HL-60 (cell line): ENCODE results near the gene AHR.

Experiments used
- GABPA ChIP-seq: IDR thresholded peaks from 2 replicates; pipeline ENCODE4 v1.6.1; 2012; ENCODE audit warnings: low read depth
- TF ChIP-seq, protein P1 (sequence below): IDR thresholded peaks from one replicate; pipeline ENCODE4 v1.5.1; 2011; ENCODE audit warnings: low read length, control low read depth, inconsistent platforms; ENCODE audit not compliant: insufficient read depth

DNA sequence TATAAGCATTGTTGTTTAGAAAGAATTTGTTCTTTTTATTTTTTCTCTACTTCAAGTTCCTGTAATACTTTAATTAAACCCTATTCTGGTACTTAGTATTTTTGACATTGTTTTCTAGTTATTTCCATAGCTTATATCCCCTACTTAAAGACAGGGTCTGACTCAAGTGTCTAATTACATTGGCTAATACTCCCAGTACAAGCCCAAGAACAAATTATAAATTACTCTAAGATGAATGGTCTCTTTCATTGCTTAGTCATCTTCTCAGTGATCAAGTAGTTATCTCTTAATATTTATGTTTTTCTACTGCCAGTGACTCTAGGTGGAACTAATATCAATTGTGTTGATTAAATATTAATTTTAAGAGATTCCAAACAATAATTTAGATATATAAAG is 21.6 kb downstream of the AHR start:
- TF ChIP-seq, protein P1, sequence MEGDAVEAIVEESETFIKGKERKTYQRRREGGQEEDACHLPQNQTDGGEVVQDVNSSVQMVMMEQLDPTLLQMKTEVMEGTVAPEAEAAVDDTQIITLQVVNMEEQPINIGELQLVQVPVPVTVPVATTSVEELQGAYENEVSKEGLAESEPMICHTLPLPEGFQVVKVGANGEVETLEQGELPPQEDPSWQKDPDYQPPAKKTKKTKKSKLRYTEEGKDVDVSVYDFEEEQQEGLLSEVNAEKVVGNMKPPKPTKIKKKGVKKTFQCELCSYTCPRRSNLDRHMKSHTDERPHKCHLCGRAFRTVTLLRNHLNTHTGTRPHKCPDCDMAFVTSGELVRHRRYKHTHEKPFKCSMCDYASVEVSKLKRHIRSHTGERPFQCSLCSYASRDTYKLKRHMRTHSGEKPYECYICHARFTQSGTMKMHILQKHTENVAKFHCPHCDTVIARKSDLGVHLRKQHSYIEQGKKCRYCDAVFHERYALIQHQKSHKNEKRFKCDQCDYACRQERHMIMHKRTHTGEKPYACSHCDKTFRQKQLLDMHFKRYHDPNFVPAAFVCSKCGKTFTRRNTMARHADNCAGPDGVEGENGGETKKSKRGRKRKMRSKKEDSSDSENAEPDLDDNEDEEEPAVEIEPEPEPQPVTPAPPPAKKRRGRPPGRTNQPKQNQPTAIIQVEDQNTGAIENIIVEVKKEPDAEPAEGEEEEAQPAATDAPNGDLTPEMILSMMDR = no peak
- TF ChIP-seq GABPA = no peak
